Esophagus muscularis mucosa (tissue), 4 donors: ENCODE results near the gene COMMD4. TPM values are rescaled to one million over a fixed set of nuclear protein-coding genes. Genes with fewer than 3 reads are reported as not detected.
"Not testable (repeated sequence)": the region's sequence is repeated elsewhere in the genome, so short reads cannot be mapped to it uniquely, and the experiment has no call there.

Experiments used
- DNase-seq: peaks from one replicate; pipeline ENCODE4 v3.0.0-alpha.2; 2017; ENCODE audit errors: extremely low spot score
- H3K27ac ChIP-seq, 4 donors: fragments of 200-600 bp; sonication (generic); replicated peaks in 1 of 4; 1 replicate in 3 of 4; 2 replicates in 1 of 4; pipeline ENCODE4 v1.5.1; 2016 to 2019; ENCODE audit warnings: mild to moderate bottlenecking in 1 of 4
- H3K27me3 ChIP-seq, 4 donors: fragments of 200-600 bp; sonication (generic); one replicate each; pipeline versions ENCODE4 v1.5.1 to v1.6.0; 2016 to 2019
- H3K36me3 ChIP-seq, 4 donors: fragments of 200-600 bp; sonication (generic); one replicate each; pipeline ENCODE4 v1.5.1; 2016 to 2019
- H3K4me1 ChIP-seq, 4 donors: fragments of 200-600 bp; sonication (generic); one replicate each; pipeline ENCODE4 v1.5.1; 2016 to 2019
- H3K4me3 ChIP-seq, 4 donors: fragments of 200-600 bp; sonication (generic); 1 replicate in 2 of 4; 2 replicates in 2 of 4; pipeline ENCODE4 v1.5.1; 2016 to 2019; ENCODE audit warnings: mild to moderate bottlenecking in 4 of 4, moderate library complexity in 1 of 4
- H3K9me3 ChIP-seq, 4 donors: fragments of 200-600 bp; sonication (generic); 1 replicate in 3 of 4; 2 replicates in 1 of 4; pipeline ENCODE4 v1.5.1; 2016 to 2019
- EP300 ChIP-seq: sonication (generic); formaldehyde crosslinking; IDR thresholded peaks from one replicate; pipeline ENCODE4 v1.6.1; 2017; ENCODE audit warnings: antibody characterized with exemption
- POLR2A ChIP-seq: fragments of 450-650 bp; IDR thresholded peaks from one replicate; pipeline ENCODE4 v1.6.1; 2017; ENCODE audit warnings: antibody characterized with exemption, moderate library complexity, mild to moderate bottlenecking, low read depth
- POLR2AphosphoS5 ChIP-seq, 2 donors: sonication (generic); formaldehyde crosslinking; IDR thresholded peaks; one replicate each; pipeline ENCODE4 v1.6.1; 2017; ENCODE audit warnings: antibody characterized with exemption in 2 of 2
- WGBS: methylation state at CpG from one replicate; pipeline ENCODE4 v1.1.5; 2018; 5-methylcytosine and 5-hydroxymethylcytosine counted together
- intact Hi-C: fragments of 100-400 bp; cut with DNase I; formaldehyde crosslinking; loops from one replicate; pipeline ENCODE4 v1.15.1; 2023
- total RNA-seq, 4 donors: library from RNA; depleted of rRNA; stranded (reverse); fragments of >200 nt; gene quantifications; one replicate each; pipeline versions ENCODE4 v1.1.0 to v1.2.1, GENCODE V29; 2016
- TF ChIP-seq, protein P1 (sequence below), 3 experiments: fragments of 200-600 bp in 2 of 3; fragments of 450-650 bp in 1 of 3; sonication (generic) in 2 of 3; IDR thresholded peaks; one replicate each; pipeline ENCODE4 v1.5.1; 2017 to 2019; ENCODE audit warnings: antibody characterized with exemption in 3 of 3, mild to moderate bottlenecking in 2 of 3, moderate library complexity in 1 of 3

COMMD4 gene
- total RNA-seq, 4 donors from 2014 or later: 32.0 to 73.0 (median 50.6) TPM

DNA sequence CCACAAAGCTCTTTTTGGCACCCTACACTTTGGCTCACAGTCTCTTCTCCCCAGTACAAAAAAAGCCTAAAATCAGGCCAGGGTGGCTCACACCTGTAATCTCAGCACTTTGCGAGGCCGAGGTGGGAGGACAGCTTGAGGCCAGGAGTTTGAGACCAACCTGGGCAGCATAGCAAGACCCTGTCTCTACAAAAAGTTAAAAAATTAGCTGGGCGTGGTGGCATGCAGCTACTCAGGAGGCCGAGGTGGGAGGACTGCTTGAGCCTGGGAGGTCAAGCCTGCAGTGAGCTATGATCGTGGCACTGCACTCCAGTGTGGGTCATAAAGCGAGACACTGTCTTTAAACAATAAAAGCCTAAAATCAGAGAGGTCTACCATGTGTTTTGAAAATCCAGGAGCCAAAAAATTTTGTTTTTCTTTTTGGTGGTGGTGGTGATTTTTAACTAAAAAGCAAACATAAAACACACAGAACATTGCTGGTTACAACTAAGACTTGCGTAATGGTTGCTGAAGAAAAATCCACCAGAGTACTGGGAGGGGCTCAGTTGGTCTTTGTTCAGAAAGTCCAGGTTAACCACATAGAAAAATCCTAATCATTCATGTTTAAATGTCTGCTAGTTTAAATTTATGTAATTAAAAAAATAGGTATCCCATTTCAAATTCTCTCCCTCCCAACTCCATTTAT lies 34.2 kb downstream of the COMMD4 start:
- Histone ChIP-seq H3K36me3 (peaks cover 26 to 73% (median 63%) of the 10 kb centered on the region in 4 donors), H3K27me3 (no peaks in the 10 kb centered on the region), H3K9me3 (no peaks in the 10 kb centered on the region), H3K4me1 (peaks cover 20 to 29% (median 21%) of the 10 kb centered on the region in 4 donors), H3K27ac (peak overlapping the region in 2 of 4 donors; percentile 95 to 100), H3K4me3 (no peak overlapping the region)
- DNase-seq: no peak
- intact Hi-C loops: loop anchor here (2.0 to 10.0 kb wide), 3 partner anchors 85 to 432 kb away; partner anchors contain the start of genes IMP3 and SNX33
- TF ChIP-seq POLR2A (no peak), EP300 (no peak), POLR2AphosphoS5 (IDR thresholded peaks at IDR 0.05) (no peak)
- TF ChIP-seq, protein P1, sequence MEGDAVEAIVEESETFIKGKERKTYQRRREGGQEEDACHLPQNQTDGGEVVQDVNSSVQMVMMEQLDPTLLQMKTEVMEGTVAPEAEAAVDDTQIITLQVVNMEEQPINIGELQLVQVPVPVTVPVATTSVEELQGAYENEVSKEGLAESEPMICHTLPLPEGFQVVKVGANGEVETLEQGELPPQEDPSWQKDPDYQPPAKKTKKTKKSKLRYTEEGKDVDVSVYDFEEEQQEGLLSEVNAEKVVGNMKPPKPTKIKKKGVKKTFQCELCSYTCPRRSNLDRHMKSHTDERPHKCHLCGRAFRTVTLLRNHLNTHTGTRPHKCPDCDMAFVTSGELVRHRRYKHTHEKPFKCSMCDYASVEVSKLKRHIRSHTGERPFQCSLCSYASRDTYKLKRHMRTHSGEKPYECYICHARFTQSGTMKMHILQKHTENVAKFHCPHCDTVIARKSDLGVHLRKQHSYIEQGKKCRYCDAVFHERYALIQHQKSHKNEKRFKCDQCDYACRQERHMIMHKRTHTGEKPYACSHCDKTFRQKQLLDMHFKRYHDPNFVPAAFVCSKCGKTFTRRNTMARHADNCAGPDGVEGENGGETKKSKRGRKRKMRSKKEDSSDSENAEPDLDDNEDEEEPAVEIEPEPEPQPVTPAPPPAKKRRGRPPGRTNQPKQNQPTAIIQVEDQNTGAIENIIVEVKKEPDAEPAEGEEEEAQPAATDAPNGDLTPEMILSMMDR (IDR thresholded peaks at IDR 0.05): no peak
- 94% methylated on average over 7 of the region's 7 CpGs for WGBS

DNA sequence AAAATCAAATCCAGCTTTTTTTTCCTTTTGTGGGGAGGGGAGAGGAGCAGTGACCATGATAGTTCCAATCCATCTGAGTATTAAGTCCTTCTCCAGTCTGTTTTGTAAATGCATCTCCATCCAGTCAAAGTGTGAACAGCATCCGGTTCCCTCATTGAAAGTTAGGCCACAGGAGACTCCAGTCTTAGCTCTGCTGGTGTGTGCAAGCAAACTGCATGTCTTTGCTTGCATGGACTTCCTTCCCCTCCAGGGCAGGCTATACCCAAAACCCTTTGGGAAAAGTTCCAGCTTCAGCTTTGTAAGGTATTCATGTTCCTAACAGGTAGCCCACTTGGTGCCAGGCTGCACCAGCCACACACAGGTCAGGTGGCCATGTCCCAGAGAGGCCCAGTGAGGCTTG lies 35.6 kb downstream of the COMMD4 start:
- H3K9me3 ChIP-seq: no peaks in the 10 kb centered on the region
- H3K4me3 ChIP-seq: no peak overlapping the region
- peaks cover 33 to 72% (median 63%) of the 10 kb centered on the region in 4 donors for H3K36me3 ChIP-seq
- peaks cover 19 to 28% (median 21%) of the 10 kb centered on the region in 4 donors for H3K4me1 ChIP-seq
- DNase-seq: no peak
- no peak overlapping the region for H3K27ac ChIP-seq
- intact Hi-C loops: no loop called here
- 100% methylated on average over 1 of the region's 1 CpG for WGBS
- no peaks in the 10 kb centered on the region for H3K27me3 ChIP-seq
- no peak for TF ChIP-seq POLR2AphosphoS5 (IDR thresholded peaks at IDR 0.05)
- TF ChIP-seq, protein P1 (IDR thresholded peaks at IDR 0.05): no peak
- no peak for TF ChIP-seq POLR2A
- TF ChIP-seq EP300: no peak

DNA sequence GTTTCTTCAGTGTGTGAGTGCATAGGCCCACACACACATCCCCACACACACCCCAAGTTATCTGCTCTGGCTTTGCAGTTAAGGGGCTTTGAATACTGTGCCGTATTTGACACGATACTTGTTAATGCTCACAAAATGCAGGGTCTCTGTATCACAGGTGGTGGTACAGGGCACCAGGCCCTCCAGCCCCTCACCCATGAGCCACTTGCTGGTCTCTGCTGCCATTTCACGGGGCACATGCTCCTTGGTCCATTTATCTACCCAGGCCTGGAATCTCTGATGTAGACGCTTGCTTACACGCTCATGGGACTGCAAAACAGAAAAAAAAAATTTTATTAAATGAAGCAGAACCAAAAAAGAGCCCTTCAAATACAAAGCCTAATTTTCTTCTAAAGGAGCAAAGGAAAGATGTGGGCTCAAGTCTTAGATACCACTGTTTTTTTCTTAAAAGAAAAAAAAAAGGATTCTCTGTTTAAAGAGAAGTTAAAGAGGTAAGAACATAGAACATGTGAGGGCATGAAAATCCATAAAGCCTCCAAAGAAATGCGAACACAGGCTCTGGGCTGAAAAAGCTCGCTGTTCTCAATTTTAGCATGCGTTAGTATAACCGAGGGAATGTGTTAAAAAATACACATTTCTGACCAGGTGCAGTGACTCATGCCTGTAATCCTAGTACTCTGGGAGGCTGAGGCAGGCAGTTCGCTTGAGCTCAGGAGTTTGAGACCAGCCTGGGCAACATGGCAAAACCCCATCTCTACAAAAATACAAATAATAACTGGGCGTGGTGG lies 36.2 kb downstream of the COMMD4 start:
- no peak for DNase-seq
- no peaks in the 10 kb centered on the region for H3K27me3 ChIP-seq
- H3K4me3 ChIP-seq: no peak overlapping the region
- intact Hi-C loops: no loop called here
- WGBS: 95% methylated on average over 11 of the region's 11 CpGs
- H3K36me3 ChIP-seq: peaks cover 33 to 72% (median 64%) of the 10 kb centered on the region in 4 donors
- TF ChIP-seq, protein P1 (IDR thresholded peaks at IDR 0.05): no peak
- TF ChIP-seq EP300 (no peak), POLR2A (no peak), POLR2AphosphoS5 (IDR thresholded peaks at IDR 0.05) (no peak)
- H3K4me1 ChIP-seq: peaks cover 15 to 22% (median 17%) of the 10 kb centered on the region in 4 donors
- no peaks in the 10 kb centered on the region for H3K9me3 ChIP-seq
- no peak overlapping the region for H3K27ac ChIP-seq

DNA sequence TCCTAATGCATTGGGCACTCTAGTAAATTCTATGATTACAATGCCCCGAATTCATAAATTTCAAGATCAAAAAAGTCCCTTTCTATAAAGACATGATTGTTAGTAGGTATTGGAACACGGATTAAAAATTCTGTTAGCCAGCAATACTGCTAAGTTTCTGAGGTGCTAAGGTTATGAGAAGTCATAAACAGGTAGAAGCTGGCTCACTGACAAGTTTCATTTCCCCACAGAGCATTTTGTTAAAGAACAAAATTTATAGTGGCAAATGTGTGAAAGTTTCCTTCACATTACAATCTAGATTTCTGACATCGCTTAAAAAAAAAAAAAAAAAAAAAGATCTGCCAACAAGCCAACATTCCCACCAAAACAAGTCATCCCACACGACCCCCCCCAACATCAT lies 44.9 kb downstream of the COMMD4 start:
- Histone ChIP-seq H3K9me3 (no peaks in the 10 kb centered on the region), H3K4me3 (no peak overlapping the region), H3K27ac (no peak overlapping the region), H3K36me3 (peaks cover 70 to 99% (median 94%) of the 10 kb centered on the region in 4 donors), H3K27me3 (no peaks in the 10 kb centered on the region), H3K4me1 (no peaks in the 10 kb centered on the region)
- TF ChIP-seq EP300 (no peak), POLR2A (no peak), POLR2AphosphoS5 (IDR thresholded peaks at IDR 0.05) (no peak)
- TF ChIP-seq, protein P1 (IDR thresholded peaks at IDR 0.05): no peak
- intact Hi-C loops: no loop called here
- 92% methylated on average over 4 of the region's 4 CpGs for WGBS
- DNase-seq: no peak

DNA sequence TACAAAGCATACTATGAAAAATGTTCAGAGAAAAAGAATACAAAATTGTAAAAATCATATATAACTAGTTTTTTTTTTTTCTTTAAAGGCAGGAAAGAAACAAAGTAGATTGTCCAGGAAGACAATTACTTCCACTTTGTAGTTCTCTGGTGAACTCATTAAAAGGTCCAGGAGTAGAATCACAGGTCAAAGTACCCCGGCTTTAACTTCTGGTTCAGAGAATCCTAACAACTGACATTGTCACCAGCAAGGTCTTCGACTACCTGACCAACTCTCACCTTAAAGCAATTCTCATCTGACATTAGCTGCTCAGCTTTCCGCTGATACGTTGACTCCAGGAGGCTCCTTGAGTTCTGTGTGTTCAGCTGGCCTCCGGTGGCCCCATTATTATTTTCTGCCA lies 48.1 kb downstream of the COMMD4 start:
- H3K27ac ChIP-seq, DNase-seq, intact Hi-C loops, H3K4me3 ChIP-seq, H3K4me1 ChIP-seq, H3K27me3 ChIP-seq, H3K9me3 ChIP-seq: not testable (repeated sequence)
- peaks cover 69 to 100% (median 93%) of the 10 kb centered on the region in 4 donors for H3K36me3 ChIP-seq
- WGBS: 87% methylated on average over 5 of the region's 5 CpGs
